Endothelial cell of umbilical vein (primary cell): ENCODE data around the gene NUP62CL. TPM values are rescaled to one million over a fixed set of nuclear protein-coding genes. Genes with fewer than 3 reads are reported as not detected.

ENCODE experiments used
- BruUV-seq: library from RNA; stranded (reverse); fragments of 400-500 nt; replicated peaks from 2 replicates; lab custom pipeline; 2021; lab: Mats Ljungman, UMichigan
- CTCF ChIA-PET: fragments of 300-600, 350-600 bp; sonication (Branson Sonifier 250); formaldehyde crosslinking; loops from one replicate; lab custom pipeline; 2021; ENCODE audit warnings: antibody characterized with exemption, inconsistent platforms; lab: Charles Lee
- POLR2A ChIA-PET: fragments of 300-600, 350-600 bp; sonication (Branson Sonifier 250); formaldehyde crosslinking; loops from one replicate; lab custom pipeline; 2021; ENCODE audit warnings: antibody characterized with exemption, inconsistent platforms; lab: Charles Lee
- DNase-seq: peaks from one replicate; pipeline ENCODE4 v3.0.0-alpha.2; 2011; ENCODE audit warnings: low read depth, low spot score
- FAIRE-seq: peaks from 2 replicates; lab custom pipeline; 2011; peaks lifted over from hg19 to GRCh38; lab: Jason Lieb, UNC
- H2AFZ ChIP-seq: 2 replicates; pipeline ENCODE4 v1.6.0; 2012; ENCODE audit warnings: low read depth, low read length, control low read depth, inconsistent platforms
- H3K27ac ChIP-seq: 2 replicates; pipeline ENCODE4 v1.5.1; 2011; ENCODE audit warnings: low read depth, mild to moderate bottlenecking, control low read depth, low read length, moderate library complexity; ENCODE audit not compliant: insufficient read depth
- H3K27me3 ChIP-seq, 2 experiments: 2 replicates each; pipeline versions ENCODE4 v1.6.0 to v1.6.1; 2011; ENCODE audit warnings: low read length in 2 of 2, mixed read lengths in 1 of 2; ENCODE audit not compliant: control insufficient read depth in 2 of 2, insufficient read depth in 2 of 2
- H3K36me3 ChIP-seq, 2 experiments: 2 replicates in 1 of 2; 3 replicates in 1 of 2; pipeline ENCODE4 v1.5.1; 2011; ENCODE audit warnings: low read length in 2 of 2, mild to moderate bottlenecking in 1 of 2, moderate library complexity in 1 of 2; ENCODE audit not compliant: control insufficient read depth in 2 of 2, insufficient read depth in 2 of 2; ENCODE audit errors: extremely low read depth in 1 of 2
- H3K4me1 ChIP-seq: 3 replicates; pipeline ENCODE4 v1.5.1; 2011; ENCODE audit warnings: mild to moderate bottlenecking, low read length; ENCODE audit not compliant: control insufficient read depth, insufficient read depth; ENCODE audit errors: extremely low read depth
- H3K4me2 ChIP-seq: 2 replicates; pipeline ENCODE4 v1.6.1; 2011; ENCODE audit warnings: low read length, control low read depth, mixed read lengths; ENCODE audit not compliant: insufficient read depth
- H3K4me3 ChIP-seq, 3 experiments: fragments of 200-600 bp in 1 of 3; sonication (generic), shearing (Covaris generic) in 1 of 3; replicated peaks in 1 of 3; 2 replicates each; pipeline ENCODE4 v1.5.1; 2011 to 2016; ENCODE audit warnings: control low read depth in 3 of 3, low read length in 3 of 3, mild to moderate bottlenecking in 2 of 3, inconsistent platforms in 1 of 3, low read depth in 1 of 3, moderate library complexity in 1 of 3; ENCODE audit not compliant: insufficient read depth in 1 of 3
- H3K79me2 ChIP-seq: 2 replicates; pipeline ENCODE4 v1.6.0; 2012; ENCODE audit warnings: low read length, inconsistent platforms; ENCODE audit not compliant: control insufficient read depth, insufficient read depth
- H3K9ac ChIP-seq: replicated peaks from 2 replicates; pipeline ENCODE3; 2011; ENCODE audit warnings: low read length, control low read depth; ENCODE audit not compliant: insufficient read depth; ENCODE audit errors: extremely low read depth
- H3K9me1 ChIP-seq: replicated peaks from 3 replicates; pipeline ENCODE4 v1.6.0; 2011; ENCODE audit warnings: mild to moderate bottlenecking, low read length; ENCODE audit not compliant: control insufficient read depth, insufficient read depth; ENCODE audit errors: extremely low read depth
- H3K9me3 ChIP-seq: replicated peaks from 2 replicates; pipeline ENCODE4 v1.5.1; 2012; ENCODE audit warnings: low read length, inconsistent platforms; ENCODE audit not compliant: control insufficient read depth, insufficient read depth
- H4K20me1 ChIP-seq: replicated peaks from 2 replicates; pipeline ENCODE3; 2011; ENCODE audit warnings: mild to moderate bottlenecking, low read length; ENCODE audit not compliant: control insufficient read depth, insufficient read depth; ENCODE audit errors: extremely low read depth
- EZH2 ChIP-seq: IDR thresholded peaks from 2 replicates; pipeline ENCODE4 v1.6.1; 2012; ENCODE audit warnings: borderline replicate concordance, low read depth, mild to moderate bottlenecking, moderate library complexity, low read length, inconsistent platforms; ENCODE audit not compliant: severe bottlenecking
- FOS ChIP-seq: IDR thresholded peaks from 2 replicates; pipeline ENCODE4 v1.6.1; 2011; ENCODE audit warnings: mild to moderate bottlenecking, low read length, moderate library complexity, borderline replicate concordance; ENCODE audit not compliant: insufficient read depth
- GATA2 ChIP-seq: IDR thresholded peaks from 2 replicates; pipeline ENCODE4 v1.7.0; 2011; ENCODE audit warnings: low read depth, mild to moderate bottlenecking, moderate library complexity, mixed read lengths, low read length; ENCODE audit not compliant: insufficient read length, insufficient read depth
- JUN ChIP-seq: IDR thresholded peaks from 2 replicates; pipeline ENCODE4 v1.6.1; 2011; ENCODE audit warnings: borderline replicate concordance, low read depth; ENCODE audit not compliant: insufficient read length, insufficient read depth
- MYC ChIP-seq: IDR thresholded peaks from one replicate; pipeline ENCODE4 v1.6.1; 2011; ENCODE audit warnings: mild to moderate bottlenecking, low read depth, low read length
- POLR2A ChIP-seq: IDR thresholded peaks from 2 replicates; pipeline ENCODE4 v1.6.1; 2012; ENCODE audit warnings: low read depth, mild to moderate bottlenecking, control low read depth, low read length
- POLR2AphosphoS5 ChIP-seq: IDR thresholded peaks from 2 replicates; pipeline ENCODE4 v1.6.1; 2012; ENCODE audit warnings: low read depth, mild to moderate bottlenecking, control low read depth, low read length, moderate library complexity; ENCODE audit not compliant: insufficient read depth
- dilution Hi-C: fragments of 300-500 bp; cut with MboI; formaldehyde crosslinking; loops from one replicate; pipeline ENCODE4 v1.15.0; 2019; ENCODE audit warnings: low sequenced_read_pairs; ENCODE audit not compliant: extremely low pct_ligation_motif_present
- intact Hi-C: fragments of 100-400 bp; cut with micrococcal nuclease; formaldehyde crosslinking; loops from one replicate; pipeline ENCODE4 v1.10.0; 2022
- polyA plus RNA-seq, 4 experiments: library from polyadenylated mRNA; depleted of rRNA in 3 of 4; stranded (reverse) in 3 of 4; unstranded in 1 of 4; fragments of >200 nt; gene quantifications; 2 replicates each; pipeline versions ENCODE4 v1.2.1 to v1.2.3, GENCODE V29; 2011 to 2012; ENCODE audit warnings: missing spikeins in 1 of 4
- total RNA-seq: library from RNA; stranded (reverse); gene quantifications from 2 replicates; pipeline ENCODE4 v1.2.3, GENCODE V29; 2021
- TF ChIP-seq, protein P1 (sequence below): IDR thresholded peaks from 2 replicates; pipeline ENCODE4 v1.6.1; 2011; ENCODE audit not compliant: insufficient read depth, insufficient read length
- TF ChIP-seq, protein P2 (sequence below), 2 donors: IDR thresholded peaks; 1 replicate in 1 of 2; 2 replicates in 1 of 2; pipeline ENCODE4 v1.5.1; 2011; ENCODE audit warnings: low read length in 2 of 2, mild to moderate bottlenecking in 2 of 2, moderate library complexity in 2 of 2, control low read depth in 1 of 2, inconsistent platforms in 1 of 2, low read depth in 1 of 2; ENCODE audit not compliant: insufficient read depth in 1 of 2; ENCODE audit errors: extremely low read depth in 1 of 2

NUP62CL gene
- total and polyA plus RNA-seq, 2 donors (not counting 3 experiments of a cell fraction or from before 2014, with no cell fraction given) = not detected

DNA sequence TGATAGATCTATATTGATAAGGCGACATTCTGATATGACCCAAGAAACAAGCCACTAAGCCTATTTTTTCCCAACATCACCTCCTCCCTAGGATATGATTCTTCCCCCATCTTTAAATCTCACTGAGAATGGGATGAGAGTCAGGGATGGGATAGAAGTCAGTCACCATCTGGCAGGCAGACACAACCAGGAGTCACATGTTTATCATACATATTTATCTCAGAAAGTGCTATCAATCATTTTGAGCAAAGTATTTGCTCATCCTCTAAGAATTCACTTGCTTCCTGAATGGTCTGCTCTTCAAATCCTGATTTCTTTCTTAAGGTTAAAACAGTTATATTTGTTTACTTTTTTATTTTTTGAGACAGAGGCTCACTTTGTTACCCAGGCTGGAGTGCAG is 20.5 kb upstream of the NUP62CL start:
- POLR2A ChIA-PET = no interaction called here
- Histone ChIP-seq H3K9ac (no peak overlapping the region), H4K20me1 (no peaks in the 10 kb centered on the region)

More for the DNA sequence above, 20.5 kb upstream of the NUP62CL start:
- Histone ChIP-seq H2AFZ (no peak overlapping the region), H3K36me3 (no peaks in the 10 kb centered on the region), H3K27ac (no peak overlapping the region), H3K27me3 (no peaks in the 10 kb centered on the region), H3K4me2 (no peak overlapping the region), H3K9me1 (no peaks in the 10 kb centered on the region), H3K4me3 (no peak overlapping the region), H3K9me3 (no peaks in the 10 kb centered on the region), H3K79me2 (no peaks in the 10 kb centered on the region), H3K4me1 (no peaks in the 10 kb centered on the region)
- TF ChIP-seq POLR2A (no peak), FOS (no peak), MYC (no peak), EZH2 (no peak), JUN (no peak), GATA2 (no peak), POLR2AphosphoS5 (no peak)
- TF ChIP-seq, protein P1, sequence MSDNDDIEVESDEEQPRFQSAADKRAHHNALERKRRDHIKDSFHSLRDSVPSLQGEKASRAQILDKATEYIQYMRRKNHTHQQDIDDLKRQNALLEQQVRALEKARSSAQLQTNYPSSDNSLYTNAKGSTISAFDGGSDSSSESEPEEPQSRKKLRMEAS = no peak
- TF ChIP-seq, protein P2, sequence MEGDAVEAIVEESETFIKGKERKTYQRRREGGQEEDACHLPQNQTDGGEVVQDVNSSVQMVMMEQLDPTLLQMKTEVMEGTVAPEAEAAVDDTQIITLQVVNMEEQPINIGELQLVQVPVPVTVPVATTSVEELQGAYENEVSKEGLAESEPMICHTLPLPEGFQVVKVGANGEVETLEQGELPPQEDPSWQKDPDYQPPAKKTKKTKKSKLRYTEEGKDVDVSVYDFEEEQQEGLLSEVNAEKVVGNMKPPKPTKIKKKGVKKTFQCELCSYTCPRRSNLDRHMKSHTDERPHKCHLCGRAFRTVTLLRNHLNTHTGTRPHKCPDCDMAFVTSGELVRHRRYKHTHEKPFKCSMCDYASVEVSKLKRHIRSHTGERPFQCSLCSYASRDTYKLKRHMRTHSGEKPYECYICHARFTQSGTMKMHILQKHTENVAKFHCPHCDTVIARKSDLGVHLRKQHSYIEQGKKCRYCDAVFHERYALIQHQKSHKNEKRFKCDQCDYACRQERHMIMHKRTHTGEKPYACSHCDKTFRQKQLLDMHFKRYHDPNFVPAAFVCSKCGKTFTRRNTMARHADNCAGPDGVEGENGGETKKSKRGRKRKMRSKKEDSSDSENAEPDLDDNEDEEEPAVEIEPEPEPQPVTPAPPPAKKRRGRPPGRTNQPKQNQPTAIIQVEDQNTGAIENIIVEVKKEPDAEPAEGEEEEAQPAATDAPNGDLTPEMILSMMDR (IDR thresholded peaks at IDR 0.05; ENCODE audit: extremely low read depth in 1 of 2, insufficient read depth in 1 of 2, low read depth in 1 of 2, low read length in 2 of 2) = no peak
- FAIRE-seq = no peak
- dilution Hi-C loops (no loop called here), intact Hi-C loops (no loop called here)
- BruUV-seq = no TSS peak
- no peak for DNase-seq
- CTCF ChIA-PET = no interaction called here
